Measurements from ENCODE around the gene SCD5.

Gene SCD5

DNA sequence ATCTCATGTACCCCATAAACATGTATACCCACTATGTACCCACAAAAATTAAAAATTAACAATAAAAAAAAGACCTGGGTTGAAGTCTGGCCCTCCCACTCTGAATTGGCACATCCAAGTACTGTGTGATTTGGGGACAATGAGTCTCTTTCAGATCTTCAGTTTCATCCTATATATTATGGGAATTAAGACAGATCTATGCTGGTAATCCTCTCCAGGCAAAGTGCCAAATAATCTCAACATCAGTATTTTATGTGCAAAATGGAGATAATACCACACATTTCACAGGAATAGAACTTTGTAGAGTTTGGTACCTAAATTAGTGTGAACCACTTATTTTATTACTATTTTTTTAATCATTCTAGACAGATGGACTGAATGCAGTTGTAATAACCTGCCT, 11.0 kb upstream of the SCD5 start:
- no peak overlapping the region for H3K4me3 ChIP-seq (ENCODE audit: low read depth, low read length)
- DNase-seq (ENCODE audit: low read depth): no peak
- TF ChIP-seq, protein P1, sequence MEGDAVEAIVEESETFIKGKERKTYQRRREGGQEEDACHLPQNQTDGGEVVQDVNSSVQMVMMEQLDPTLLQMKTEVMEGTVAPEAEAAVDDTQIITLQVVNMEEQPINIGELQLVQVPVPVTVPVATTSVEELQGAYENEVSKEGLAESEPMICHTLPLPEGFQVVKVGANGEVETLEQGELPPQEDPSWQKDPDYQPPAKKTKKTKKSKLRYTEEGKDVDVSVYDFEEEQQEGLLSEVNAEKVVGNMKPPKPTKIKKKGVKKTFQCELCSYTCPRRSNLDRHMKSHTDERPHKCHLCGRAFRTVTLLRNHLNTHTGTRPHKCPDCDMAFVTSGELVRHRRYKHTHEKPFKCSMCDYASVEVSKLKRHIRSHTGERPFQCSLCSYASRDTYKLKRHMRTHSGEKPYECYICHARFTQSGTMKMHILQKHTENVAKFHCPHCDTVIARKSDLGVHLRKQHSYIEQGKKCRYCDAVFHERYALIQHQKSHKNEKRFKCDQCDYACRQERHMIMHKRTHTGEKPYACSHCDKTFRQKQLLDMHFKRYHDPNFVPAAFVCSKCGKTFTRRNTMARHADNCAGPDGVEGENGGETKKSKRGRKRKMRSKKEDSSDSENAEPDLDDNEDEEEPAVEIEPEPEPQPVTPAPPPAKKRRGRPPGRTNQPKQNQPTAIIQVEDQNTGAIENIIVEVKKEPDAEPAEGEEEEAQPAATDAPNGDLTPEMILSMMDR (IDR thresholded peaks at IDR 0.05; ENCODE audit: insufficient read depth, low read depth, low read length, missing control alignments): no peak

DNA sequence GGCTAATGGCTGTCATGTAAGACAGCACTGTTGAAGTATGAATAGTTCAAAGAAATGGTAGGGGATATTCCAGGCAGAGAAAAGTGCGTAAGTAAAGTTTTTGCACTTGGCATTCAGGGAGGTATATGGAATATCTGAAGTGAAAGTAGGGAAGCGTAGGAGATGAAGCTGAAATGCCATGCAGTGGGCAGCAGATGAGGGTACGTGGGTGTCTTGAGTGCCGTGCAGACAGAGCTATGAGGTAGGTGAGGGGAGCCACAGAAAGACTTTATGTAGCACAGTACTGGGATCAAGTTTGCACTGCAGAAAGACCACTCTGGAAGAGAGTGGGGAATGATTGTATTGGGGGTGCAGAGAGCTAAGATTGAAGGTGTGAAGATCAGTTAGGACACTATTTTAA, 5.2 kb upstream of the SCD5 start:
- TF ChIP-seq, protein P1 (IDR thresholded peaks at IDR 0.05; ENCODE audit: insufficient read depth, low read depth, low read length, missing control alignments): no peak
- no peak overlapping the region for H3K4me3 ChIP-seq (ENCODE audit: low read depth, low read length)
- no peak for DNase-seq (ENCODE audit: low read depth)

DNA sequence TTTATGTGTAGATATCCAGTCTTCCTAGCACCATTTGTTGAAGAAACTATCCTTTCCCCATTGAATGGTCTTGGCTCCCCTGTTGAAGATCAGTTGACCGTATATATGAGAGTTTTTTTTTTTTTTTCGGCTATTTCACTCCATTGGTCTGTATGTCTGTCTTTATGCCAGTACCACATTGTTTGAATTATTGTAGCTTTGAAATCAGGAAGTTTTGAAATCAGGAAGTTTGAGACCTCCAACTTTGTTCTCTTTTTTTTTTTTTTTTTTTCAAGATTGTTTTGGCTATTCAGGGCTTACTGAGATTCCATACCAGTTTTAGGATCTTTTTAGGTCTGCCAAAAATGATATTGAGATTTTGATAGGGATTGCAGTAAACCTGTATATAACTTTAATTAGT, 4.3 kb upstream of the SCD5 start:
- no peak overlapping the region for H3K4me3 ChIP-seq (ENCODE audit: low read depth, low read length)
- TF ChIP-seq, protein P1 (IDR thresholded peaks at IDR 0.05; ENCODE audit: insufficient read depth, low read depth, low read length, missing control alignments): no peak
- DNase-seq (ENCODE audit: low read depth): no peak

- DNase-seq (ENCODE audit: low read depth): peak; percentile 30
- TF ChIP-seq, protein P1 (IDR thresholded peaks at IDR 0.05; ENCODE audit: insufficient read depth, low read depth, low read length, missing control alignments): peak; percentile 22
- no peak overlapping the region for H3K4me3 ChIP-seq (ENCODE audit: low read depth, low read length)
Measured at GRCh38 chr4:82801910-82802521, 3.4 kb upstream of the SCD5 start.

GRCh38 chr4:82799006-82799881, 648 bp upstream of the SCD5 start:
- peak overlapping the region; percentile 76 for H3K4me3 ChIP-seq (ENCODE audit: low read depth, low read length)
- TF ChIP-seq, protein P1 (IDR thresholded peaks at IDR 0.05; ENCODE audit: insufficient read depth, low read depth, low read length, missing control alignments): no peak
- DNase-seq (ENCODE audit: low read depth): peak; percentile 32

DNA sequence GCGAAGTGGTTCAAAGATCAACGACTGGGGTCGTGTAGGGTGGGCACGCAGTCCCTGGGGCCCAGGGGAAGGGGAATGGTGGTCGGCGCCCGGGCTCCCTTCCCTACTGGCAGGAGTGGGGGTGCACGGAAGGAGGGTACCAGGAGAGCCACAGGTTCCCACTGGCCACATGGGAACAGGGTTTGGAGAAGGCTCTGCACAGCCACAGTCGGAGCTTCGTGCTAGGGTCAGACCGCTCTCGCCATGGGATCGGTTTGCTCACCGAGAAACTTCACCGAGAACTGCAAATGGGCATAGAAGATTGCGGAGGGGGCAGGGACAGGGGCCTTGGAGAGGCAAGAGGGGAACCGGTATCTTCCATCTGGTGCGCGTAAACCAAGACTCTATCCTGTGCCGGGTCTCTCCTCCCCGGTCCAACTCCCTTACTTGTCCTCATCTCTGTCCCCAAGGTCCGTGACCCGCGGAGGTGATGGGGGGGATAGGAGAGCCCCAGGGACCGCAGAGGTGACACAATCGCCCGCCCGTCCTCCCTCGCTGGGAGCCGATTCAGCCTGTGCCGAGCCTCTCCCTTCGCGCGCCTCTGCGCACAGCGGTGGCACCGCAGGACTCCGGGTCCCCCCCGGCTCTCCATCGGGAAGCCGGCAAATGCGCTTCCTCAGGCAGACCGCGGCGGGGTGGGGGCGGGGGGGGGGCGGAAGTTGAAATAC, 1.0 kb downstream of the SCD5 start:
- TF ChIP-seq, protein P1 (IDR thresholded peaks at IDR 0.05; ENCODE audit: insufficient read depth, low read depth, low read length, missing control alignments): no peak
- peak; percentile 16 for DNase-seq (ENCODE audit: low read depth)
- H3K4me3 ChIP-seq (ENCODE audit: low read depth, low read length): peak overlapping the region; percentile 76

Data from GM12865 (cell line).